Measurements from ENCODE around the gene FAHD2A. TPM values are rescaled to one million over a fixed set of nuclear protein-coding genes. Genes with fewer than 3 reads are reported as not detected.
A peak's percentile ranks its signal among the peaks of the same experiment; 100 is the strongest.

The FAHD2A gene
- total RNA-seq, 1 donor = 26.3 TPM

DNA sequence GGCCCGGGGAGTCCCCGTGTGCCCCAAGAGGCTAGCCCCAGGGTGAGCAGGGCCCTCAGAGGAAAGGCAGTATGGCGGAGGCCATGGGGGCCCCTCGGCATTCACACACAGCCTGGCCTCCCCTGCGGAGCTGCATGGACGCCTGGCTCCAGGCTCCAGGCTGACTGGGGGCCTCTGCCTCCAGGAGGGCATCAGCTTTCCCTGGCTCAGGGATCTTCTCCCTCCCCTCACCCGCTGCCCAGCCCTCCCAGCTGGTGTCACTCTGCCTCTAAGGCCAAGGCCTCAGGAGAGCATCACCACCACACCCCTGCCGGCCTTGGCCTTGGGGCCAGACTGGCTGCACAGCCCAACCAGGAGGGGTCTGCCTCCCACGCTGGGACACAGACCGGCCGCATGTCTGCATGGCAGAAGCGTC, 16.9 kb upstream of the FAHD2A start:
- no peak for TF ChIP-seq CTCF (IDR thresholded peaks at IDR 0.05; ENCODE audit: insufficient read depth, low read depth, low read length)
- no peak for DNase-seq (ENCODE audit: low read depth)
- H3K4me3 ChIP-seq (ENCODE audit: low read depth, low read length) = no peak overlapping the region

DNA sequence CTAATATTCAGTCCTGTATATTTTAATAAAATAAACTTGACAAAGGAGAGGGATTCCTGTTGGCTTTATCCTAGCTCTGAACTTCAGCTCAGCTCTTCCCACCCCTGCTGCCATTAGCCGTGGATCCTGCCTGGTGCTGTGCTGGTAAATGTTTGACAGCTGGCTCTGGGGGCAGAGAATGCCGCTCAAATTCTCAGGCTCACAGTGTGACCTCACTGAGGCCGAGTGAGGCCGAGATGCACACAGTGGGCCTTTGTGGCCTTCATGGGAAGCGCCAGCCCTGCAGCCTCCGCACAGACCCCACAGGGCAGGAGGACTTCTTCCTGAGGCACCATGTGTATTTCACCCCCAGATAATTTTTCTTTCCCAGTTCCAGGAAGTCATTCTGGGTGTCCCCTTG, 16.5 kb upstream of the FAHD2A start:
- H3K4me3 ChIP-seq (ENCODE audit: low read depth, low read length) = no peak overlapping the region
- no peak for DNase-seq (ENCODE audit: low read depth)
- TF ChIP-seq CTCF (IDR thresholded peaks at IDR 0.05; ENCODE audit: insufficient read depth, low read depth, low read length) = no peak

GRCh38 chr2:95387358-95387757, 15.2 kb upstream of the FAHD2A start:
- TF ChIP-seq CTCF (IDR thresholded peaks at IDR 0.05; ENCODE audit: insufficient read depth, low read depth, low read length) = no peak
- no peak overlapping the region for H3K4me3 ChIP-seq (ENCODE audit: low read depth, low read length)
- DNase-seq (ENCODE audit: low read depth) = no peak

GRCh38 chr2:95388091-95388692, 14.3 kb upstream of the FAHD2A start:
- TF ChIP-seq CTCF (IDR thresholded peaks at IDR 0.05; ENCODE audit: insufficient read depth, low read depth, low read length) = no peak
- no peak for DNase-seq (ENCODE audit: low read depth)
- H3K4me3 ChIP-seq (ENCODE audit: low read depth, low read length) = no peak overlapping the region

DNA sequence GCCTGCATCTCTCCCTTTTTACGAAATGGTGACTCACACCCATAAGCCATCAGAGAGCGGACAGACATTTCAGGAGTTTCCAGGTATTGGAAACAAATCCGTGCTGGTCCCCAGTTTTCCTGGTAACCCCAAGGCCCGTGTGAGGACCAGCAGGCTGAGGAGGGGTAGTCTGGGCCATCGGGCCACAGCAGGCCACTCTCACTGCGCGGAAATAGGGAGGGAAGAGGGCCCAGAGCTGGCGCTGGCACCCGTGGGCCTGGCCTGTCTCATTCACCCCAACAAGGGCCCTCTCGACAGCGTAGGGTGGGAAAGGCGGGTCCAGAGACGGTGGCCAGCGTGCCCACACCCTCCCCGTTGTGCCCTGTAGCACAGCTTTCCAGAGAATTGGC, 13.7 kb upstream of the FAHD2A start:
- no peak for DNase-seq (ENCODE audit: low read depth)
- H3K4me3 ChIP-seq (ENCODE audit: low read depth, low read length) = no peak overlapping the region
- no peak for TF ChIP-seq CTCF (IDR thresholded peaks at IDR 0.05; ENCODE audit: insufficient read depth, low read depth, low read length)

- TF ChIP-seq CTCF (IDR thresholded peaks at IDR 0.05; ENCODE audit: insufficient read depth, low read depth, low read length) = peak; percentile 97
- no peak overlapping the region for H3K4me3 ChIP-seq (ENCODE audit: low read depth, low read length)
- peak; percentile 58 for DNase-seq (ENCODE audit: low read depth)
Measured at GRCh38 chr2:95389245-95390119, 13.0 kb upstream of the FAHD2A start.

All from fibroblast of villous mesenchyme (primary cell).